Stimulated activated CD8-positive, alpha-beta memory T cell treated with anti-CD3 and anti-CD28 coated beads, Interleukin-4, amount 100 ng/mL, for 4 hours (primary cell): ENCODE data around the gene TSEN54.

Experiments used
- DNase-seq, 2 donors: peaks; one replicate each; pipeline ENCODE4 v3.0.0-alpha.2; 2020; ENCODE audit warnings: low read depth in 2 of 2, low spot score in 1 of 2

TSEN54 gene

GRCh38 chr17:75564195-75564594 lies 47.9 kb downstream of the TSEN54 start:
- DNase-seq, result no peak

- no peak for DNase-seq
Measured at GRCh38 chr17:75565066-75565465, 48.7 kb downstream of the TSEN54 start.

GRCh38 chr17:75565618-75566017 lies 49.3 kb downstream of the TSEN54 start:
- no peak for DNase-seq

GRCh38 chr17:75566416-75566815 lies 50.1 kb downstream of the TSEN54 start:
- DNase-seq, result no peak

GRCh38 chr17:75566834-75567233 lies 50.5 kb downstream of the TSEN54 start:
- no peak for DNase-seq

GRCh38 chr17:75568412-75569255 lies 52.3 kb downstream of the TSEN54 start:
- DNase-seq, result no peak

- no peak for DNase-seq
Measured at GRCh38 chr17:75570034-75570676, 53.8 kb downstream of the TSEN54 start.

- DNase-seq, result no peak
Measured at GRCh38 chr17:75570772-75571171, 54.4 kb downstream of the TSEN54 start.

- DNase-seq, result no peak
Measured at GRCh38 chr17:75571197-75571884, 55.0 kb downstream of the TSEN54 start.

GRCh38 chr17:75571885-75572215 lies 55.5 kb downstream of the TSEN54 start:
- DNase-seq, result no peak

GRCh38 chr17:75572713-75573539 lies 56.6 kb downstream of the TSEN54 start:
- no peak for DNase-seq

- no peak for DNase-seq
Measured at GRCh38 chr17:75573540-75573957, 57.2 kb downstream of the TSEN54 start.

GRCh38 chr17:75573994-75574393 lies 57.7 kb downstream of the TSEN54 start:
- no peak for DNase-seq
